HG03159 (cell line): ENCODE data around the gene NAA25.
A peak's percentile ranks its signal among the peaks of the same experiment; 100 is the strongest.
"Not testable (repeated sequence)": the region's sequence is repeated elsewhere in the genome, so short reads cannot be mapped to it uniquely, and the experiment has no call there.

Experiments
- ATAC-seq: cut with Tn5 transposase; IDR thresholded peaks from one replicate; pipeline ENCODE4 v1.9.1; 2021; ENCODE audit warnings: mild to moderate bottlenecking, moderate library complexity; ENCODE audit not compliant: unreplicated experiment

Gene NAA25

DNA sequence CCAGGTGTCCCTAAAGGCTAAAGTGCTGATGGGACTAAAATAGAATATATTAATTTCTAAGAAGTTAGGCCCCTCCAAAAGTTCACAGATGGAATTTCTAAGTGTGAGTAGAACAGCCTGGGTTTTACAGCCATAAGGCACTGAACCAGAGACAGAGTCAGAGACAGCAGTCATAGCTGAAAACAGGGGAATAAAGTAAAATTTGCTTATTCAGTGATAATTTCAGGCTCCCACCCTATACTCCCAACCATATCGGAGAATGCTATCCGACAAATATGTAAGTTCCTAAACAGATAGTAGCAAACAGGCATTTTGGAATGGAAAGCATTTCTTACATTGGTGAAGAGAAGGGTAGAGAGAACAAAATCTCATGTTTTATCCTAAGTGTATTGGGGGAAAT, 45.3 kb downstream of the NAA25 start:
- ATAC-seq, result no peak

DNA sequence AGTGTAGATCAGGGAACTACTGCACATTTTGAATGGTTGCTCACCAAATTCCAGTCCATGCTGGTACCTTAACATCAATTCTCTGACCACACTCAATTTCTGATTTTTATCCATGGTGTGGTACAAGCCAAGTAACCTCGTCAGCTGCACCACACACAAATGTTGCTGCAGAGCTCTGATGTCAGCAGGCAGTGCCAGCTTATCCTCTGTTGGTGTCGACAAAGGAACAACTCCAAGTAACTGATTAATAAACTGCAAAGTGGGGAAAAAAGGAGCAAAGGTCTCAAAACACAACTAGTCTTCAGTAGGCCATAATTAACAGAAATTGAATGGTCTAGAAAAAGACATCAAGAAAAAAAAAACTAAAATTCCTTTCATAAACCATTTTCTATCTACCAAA, 47.4 kb downstream of the NAA25 start:
- no peak for ATAC-seq

DNA sequence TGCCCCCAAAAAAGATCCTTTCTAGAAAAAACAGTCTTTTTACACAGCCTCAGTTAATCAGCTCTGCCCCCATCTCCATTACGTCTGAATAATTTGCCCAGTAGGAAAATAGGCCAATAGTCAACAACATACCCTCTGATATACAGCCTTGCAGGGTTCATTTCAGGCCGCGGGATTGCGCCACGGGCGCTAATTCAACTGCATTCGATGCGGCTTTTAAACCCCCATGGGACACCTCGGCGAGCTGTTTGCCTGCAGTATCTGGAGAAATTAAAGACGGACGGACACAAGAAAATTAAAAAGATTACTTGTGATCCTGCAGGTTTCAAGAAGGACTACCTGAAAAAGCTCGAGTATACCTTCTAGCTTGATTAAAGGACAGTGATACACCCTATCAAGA, 59.2 kb downstream of the NAA25 start:
- no peak for ATAC-seq

DNA sequence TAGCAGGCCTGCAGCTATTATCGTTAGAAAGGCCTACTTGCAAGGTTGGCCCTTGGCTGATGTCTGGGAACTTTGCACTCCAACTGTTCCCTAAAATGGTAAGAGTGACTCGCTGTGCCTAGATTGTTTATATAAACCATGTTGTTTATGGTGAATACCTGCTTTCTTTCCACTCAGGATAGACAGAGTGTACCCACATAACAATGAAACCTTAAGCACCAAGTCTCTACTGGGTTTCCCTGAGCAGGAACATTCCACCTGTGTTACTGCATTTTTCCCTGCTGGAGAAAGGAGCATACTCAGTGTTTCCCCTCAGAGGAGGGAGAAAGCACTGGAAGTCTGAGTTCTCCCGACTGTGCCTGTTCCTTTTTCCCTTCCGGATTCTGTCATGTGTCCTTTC, 62.6 kb downstream of the NAA25 start:
- no peak for ATAC-seq

DNA sequence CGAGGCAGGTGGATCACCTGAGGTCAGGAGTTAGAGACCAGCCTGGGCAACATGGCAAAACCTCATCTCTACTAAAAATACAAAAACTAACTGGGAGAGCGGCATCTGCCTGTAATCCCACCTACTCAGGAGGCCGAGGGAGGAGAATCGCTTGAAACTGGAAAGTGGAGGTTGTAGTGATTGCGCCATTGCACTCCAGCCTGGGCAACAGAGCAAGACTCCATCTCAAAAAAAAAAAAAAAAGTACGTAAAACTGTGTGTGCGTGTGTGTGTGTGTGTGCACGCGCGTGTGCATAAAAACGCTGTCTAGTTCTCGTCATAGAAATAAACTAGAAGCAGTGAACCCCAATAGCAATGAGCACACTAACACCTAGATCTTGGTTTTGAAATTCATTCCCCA, 72.0 kb downstream of the NAA25 start:
- ATAC-seq, result not testable (repeated sequence)

DNA sequence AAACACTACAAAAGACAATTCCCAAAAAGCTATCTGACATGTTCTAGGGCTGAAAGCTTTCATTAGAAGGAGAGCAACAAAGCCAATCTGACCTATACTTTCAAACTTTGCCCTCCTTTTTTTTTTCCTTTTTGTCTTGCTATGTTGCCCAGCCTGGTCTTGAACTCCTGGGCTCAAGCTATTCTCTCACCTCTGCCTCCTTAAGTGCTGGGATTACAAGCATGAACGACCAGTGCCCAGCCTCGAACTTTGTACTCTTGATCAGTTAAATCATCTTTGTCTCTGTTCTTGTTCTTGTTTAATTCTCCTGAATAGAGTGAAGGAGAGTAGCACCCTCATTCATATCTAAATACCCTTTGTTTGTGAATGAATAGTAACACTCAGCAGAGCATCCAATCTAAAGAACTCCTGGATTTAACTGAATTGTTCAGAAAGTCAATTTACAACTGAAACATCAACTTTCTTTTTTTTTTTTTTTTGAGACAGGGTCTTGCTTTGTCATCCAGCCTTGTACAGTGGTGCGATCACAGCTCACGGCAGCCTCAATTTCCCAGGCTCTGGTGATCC, 73.3 kb downstream of the NAA25 start:
- ATAC-seq, result no peak

DNA sequence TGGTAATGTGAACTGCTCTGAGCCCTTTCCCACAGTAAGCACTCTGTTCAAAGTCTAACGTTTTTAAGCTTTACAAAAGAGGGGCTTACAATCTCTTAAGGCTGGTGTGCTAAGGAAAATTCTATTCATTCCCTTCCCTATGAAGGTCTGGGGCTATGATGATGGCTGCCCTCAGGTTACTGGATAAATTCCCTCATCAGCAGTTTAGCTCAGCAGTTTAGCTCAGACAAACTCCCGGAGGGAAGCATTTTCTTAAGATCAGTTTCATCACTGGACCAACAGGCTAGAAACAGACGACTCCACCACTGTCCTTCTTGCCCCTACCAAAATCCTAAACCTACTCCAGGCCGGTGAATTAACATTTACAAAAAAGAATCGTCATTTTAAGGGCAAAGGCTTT, 76.3 kb downstream of the NAA25 start:
- no peak for ATAC-seq

DNA sequence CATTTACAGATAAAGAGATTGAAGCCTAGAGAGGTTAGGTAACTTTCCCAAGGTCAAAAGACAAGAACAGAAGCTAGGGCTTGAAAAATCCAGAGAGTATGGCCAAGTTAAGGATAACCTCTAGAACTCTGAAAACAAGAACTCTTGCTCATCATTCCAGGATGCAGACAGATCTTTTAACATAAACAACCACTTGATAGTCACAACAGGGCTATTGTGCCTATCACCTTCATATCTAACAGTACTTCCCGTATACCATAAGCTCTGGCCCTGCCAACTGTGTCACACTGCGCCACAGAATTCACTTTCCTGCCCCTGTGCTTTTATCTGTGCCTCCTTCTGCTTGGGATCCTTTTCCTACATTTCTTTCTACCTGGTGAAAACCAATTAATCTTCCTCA, 77.1 kb downstream of the NAA25 start:
- ATAC-seq, result no peak

DNA sequence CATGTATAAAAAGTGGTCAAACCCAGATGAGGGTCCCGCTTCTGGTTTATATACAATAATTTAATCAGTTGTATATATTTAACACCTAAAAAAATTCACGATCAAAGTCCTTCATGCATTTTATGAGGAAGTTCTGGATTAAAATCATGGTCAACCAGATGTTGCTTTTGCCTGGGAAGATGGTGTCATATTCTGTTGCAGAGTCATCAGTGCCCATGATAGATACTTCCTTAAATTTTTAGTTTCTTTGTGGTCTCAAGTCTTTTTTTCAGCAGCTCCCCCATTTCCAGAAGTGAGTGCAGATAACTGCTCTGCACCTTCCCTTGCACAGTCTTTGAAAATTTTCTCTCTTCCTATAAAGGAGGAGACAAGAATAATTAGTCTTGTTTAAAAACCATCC, 79.3 kb downstream of the NAA25 start:
- no peak for ATAC-seq

DNA sequence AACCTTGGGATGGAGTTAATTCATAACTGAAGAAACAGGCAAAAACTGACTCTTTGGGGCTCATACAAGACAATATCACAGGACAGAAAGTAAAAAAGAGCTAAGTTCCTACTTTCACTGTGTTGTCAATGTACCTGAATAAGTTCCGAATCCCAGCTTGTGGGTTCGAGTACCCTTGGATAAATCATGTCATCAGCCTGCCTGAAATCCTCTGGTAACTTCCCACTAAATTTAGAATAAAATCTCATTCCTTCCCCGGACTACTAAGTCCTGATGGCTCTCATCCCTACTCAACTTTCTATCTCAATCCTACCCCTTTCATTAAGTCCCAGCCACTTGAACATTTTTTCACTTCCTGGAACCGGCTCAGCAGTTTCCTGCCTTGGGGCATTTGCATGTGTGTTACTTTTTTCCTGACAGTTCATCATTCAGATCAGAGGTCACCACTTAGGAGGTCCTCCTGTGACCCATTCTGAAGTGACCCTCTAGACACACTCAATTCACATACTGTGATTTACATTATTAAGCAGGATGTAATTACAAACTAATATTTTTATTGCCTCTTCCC, 82.7 kb downstream of the NAA25 start:
- no peak for ATAC-seq

DNA sequence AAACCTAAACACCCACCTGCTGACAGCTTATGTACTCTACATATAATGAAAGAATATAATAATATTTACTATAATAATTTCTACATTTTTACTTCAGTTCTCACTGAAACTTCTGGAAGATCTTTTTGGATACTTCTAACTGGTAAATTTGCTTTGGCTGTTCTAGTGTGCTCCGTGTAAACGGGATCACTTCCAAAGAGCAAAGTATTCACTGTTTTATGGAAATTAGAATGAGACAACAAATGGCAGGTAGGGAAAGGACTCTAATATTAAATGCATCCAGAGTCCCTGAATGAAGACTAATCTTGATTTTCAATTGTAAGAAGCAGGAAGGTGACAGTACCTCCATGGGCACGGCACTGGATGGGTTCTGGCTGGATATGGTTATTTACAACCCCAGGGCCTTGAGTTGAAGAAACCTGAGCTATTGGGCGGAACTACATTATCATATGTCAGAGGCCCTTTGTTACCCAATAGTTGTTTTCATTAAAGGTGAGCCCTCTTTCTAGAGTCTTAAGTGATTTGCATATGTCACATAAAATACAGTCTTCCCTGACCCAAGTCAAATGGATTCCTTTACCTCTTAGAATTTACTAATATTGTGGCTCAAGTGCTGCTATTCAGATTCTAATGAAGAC, 84.7 kb downstream of the NAA25 start:
- no peak for ATAC-seq

DNA sequence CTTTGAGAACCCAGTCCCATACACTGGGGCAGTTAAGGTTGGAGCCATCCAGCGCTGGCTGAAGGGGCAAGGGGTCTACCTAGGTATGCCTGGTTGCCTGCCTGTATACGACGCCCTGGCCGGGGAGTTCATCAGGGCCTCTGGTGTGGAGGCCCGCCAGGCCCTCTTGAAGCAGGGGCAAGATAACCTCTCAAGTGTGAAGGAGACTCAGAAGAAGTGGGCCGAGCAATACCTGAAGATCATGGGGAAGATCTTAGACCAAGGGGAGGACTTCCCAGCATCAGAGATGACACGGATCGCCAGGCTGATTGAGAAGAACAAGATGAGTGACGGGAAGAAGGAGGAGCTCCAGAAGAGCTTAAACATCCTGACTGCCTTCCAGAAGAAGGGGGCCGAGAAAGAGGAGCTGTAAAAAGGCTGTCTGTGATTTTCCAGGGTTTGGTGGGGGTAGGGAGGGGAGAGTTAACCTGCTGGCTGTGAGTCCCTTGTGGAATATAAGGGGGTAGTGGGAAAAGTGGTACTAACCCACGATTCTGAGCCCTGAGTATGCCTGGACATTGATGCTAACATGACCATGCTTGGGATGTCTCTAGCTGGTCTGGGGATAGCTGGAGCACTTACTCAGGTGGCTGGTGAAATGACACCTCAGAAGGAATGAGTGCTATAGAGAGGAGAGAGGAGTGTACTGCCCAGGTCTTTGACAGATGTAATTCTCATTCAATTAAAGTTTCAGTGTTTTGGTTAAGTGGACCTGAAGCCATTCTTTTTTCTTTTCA, 86.2 kb downstream of the NAA25 start:
- no peak for ATAC-seq

DNA sequence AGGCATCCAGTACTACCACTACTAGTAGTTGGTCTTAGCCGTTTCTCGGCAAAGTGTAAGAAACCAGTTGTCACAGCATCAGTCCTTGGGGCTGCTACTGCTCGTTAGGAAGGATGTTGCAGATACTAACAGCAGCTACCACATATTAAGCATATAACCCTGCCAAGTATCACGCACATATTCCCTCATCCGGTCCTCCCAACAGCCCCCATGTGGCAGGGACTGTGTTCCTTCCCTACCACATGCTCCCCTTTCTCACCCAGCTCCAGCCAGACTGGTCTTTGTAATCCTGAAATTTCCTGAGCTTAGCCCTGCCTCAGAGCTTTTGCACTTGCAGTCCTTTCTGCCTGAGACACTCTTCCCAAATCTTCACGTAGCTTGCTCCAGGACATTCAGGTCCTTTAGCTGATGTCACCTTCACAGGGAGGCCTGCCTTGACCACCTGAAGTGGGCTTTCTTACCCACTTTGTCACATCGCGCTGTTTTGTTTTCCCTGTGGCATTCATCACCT, 87.6 kb downstream of the NAA25 start:
- ATAC-seq, result no peak

DNA sequence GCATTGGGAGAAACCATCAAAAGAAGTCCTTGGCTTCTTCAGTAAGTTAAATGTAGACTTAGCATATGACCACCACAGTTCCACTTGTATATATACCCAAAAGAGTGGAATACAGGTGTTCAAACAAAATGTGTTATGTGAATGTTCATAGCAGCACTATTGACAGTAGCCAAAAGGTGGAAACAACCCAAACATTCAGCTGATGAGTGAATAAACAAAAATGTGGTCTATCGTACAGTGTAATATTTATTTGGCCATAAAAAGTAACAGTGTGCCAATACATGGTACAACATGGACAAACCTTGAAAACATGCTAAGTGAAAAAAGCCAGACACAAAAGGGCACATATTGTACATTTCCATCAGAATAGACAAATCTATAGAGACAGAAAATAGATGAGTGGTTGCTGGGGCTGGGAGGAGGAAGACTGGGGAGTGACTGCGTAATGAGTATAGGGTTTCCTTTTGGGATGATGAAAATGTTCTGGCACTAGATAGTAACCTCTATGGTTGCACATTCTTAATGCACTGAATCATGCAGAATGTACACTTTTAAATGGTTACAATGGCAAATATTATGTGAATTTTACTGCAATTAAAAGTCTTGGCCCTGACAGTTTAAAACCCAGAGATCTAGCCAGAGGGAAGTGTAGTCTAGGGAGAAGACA, 89.9 kb downstream of the NAA25 start:
- ATAC-seq, result no peak

DNA sequence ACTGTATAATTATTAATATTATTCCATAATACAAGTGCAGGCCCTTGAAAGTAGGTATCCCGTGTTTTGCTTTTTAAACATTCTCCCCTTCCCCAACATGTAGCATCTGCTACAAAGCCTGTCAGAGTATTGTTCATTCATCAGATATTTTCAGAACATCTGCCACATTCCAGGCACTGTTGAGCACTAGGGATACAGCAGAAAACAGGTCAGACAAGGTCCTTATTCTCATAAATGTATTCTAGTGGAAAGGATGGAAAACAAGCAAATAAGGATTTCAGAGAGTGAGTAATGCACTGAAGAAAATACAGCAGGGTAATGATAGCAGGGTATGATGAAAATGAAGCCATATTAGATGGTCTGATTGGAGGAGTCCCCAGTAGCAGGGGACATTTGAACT, 91.5 kb downstream of the NAA25 start:
- no peak for ATAC-seq

DNA sequence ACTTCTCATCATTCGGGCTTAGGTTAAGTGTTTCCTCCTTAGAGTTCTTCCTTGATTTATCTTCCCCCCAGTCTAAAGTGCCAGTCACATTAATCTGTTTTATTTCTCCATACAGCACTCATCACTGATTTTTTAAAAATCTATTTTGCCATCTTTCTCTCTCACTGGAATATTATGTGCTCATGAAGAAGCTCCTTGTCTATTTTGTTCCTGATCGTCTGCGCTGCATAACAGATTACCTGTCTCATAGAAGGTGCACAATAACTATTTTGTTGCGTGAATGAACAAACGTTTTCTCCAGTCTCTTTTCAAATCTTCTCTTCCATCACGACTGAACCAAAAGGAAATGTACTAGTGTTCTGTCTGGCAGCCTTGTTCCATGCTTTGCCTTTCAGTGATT, 92.6 kb downstream of the NAA25 start:
- ATAC-seq, result no peak

DNA sequence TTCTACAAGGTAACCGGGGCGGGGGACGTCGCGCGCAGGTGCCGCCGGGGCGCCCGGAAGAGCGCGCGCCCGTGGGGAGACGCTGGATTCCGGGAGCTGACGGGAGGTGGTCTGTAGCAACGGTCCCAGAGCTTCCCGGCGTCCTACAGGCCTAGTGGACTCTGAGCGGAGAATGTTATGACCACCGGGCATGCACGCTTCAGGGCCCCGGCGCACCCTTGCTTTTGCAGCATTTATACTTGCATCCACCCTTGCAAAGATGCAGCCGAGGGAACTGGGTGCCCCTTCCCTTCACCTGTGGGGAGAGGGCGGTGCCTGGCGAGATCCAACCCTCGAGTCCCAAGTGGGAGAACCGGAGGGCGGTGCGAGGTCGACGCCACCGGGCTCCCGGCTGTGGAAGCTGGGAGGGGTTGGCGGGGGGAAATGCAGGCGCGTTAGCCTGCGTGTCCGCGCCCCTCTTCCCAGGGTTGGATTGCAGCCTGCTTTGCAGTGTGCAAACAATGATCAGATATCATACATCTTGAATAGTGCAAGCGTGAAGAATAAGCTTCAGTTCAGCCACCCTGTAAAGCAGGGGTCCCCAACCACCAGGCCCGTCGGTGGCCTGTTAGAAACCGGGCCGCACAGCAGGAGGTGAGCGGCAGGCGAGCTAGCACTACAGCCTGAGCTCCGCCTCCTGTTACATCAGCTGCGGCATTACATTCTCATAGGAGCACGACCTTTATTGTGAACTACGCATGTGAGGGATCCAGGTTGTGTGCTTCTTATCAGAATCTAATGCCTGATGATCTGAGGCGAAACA, 94.8 kb downstream of the NAA25 start:
- peak; percentile 34 for ATAC-seq

DNA sequence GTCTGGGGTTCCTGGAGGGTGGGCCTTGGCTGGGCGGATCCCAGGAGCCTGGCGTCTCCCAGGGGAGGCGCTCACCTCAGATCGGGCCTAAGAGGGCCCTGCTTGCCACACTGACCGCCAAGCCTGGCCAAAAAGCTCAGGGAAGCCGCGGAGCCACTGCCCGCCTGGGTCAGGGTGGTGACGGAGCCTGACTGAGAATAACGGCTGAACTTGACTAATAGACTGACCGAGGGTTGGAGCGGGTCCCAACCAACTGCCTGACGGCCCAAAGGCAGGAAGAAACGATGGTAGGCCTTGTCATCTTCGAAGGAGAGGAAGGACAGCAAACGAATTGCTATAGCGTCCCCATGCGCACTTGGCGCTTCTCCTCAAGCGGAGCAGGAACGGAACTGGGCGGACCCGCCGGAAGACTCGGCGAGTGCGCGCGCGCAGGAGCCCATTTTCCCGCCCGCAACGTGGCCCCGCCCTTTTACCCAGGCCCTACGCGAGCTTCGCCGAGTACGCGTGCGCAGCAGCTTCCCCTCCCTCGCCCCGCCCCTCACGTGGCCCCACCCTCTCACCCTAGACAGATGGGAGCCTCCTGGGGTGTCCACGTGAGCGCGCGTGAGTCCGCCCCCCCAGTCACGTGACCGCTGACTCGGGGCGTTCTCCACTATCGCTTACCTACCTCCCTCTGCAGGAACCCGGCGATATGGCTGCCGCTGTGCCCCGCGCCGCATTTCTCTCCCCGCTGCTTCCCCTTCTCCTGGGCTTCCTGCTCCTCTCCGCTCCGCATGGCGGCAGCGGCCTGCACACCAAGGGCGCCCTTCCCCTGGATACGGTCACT, 95.6 kb downstream of the NAA25 start, which contains the start of the genes ERP29 and TMEM116:
TSS of gene ERP29 (plus strand) at position 652 of the 826 bp plus-strand sequence. CDS start at position 692, 40 bp downstream.
TSS of gene TMEM116 (minus strand) at position 391 of the 826 bp plus-strand sequence. CDS start 7,895 bp downstream, outside the sequence.
- ATAC-seq, result peak; percentile 71

DNA sequence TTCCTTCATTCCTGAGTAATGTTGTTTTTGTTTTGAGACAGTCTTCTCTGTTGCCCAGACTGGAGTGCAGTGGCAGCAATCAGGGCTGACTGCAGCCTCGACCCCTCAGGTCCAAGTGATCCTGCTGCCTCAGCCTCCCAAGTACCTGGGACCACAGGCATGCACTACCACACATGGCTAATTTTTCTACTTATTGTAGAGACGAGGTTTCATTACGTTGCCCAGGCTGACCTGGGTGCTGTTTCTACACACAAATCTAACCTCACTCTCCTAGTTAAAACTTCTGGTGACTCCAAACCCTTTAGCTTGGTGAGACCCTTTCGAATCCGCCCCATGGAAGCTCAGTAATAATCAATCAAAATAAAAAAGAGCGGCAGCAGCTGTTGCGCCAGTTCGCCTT, 96.9 kb downstream of the NAA25 start:
- ATAC-seq, result no peak
